HG02970 (cell line): ENCODE measurements around the gene LRRC4.

ENCODE experiments used
- ATAC-seq: cut with Tn5 transposase; IDR thresholded peaks from one replicate; pipeline ENCODE4 v1.9.1; 2021; ENCODE audit warnings: mild to moderate bottlenecking, moderate library complexity, moderate number of reproducible peaks; ENCODE audit not compliant: unreplicated experiment, low FRiP score

The LRRC4 gene

GRCh38 chr7:128060018-128060417 lies 28.8 kb upstream of the LRRC4 start:
- no peak for ATAC-seq

- ATAC-seq: no peak
Observed at GRCh38 chr7:128059143-128059988, 28.1 kb upstream of the LRRC4 start.

GRCh38 chr7:128057909-128058308 lies 26.7 kb upstream of the LRRC4 start:
- ATAC-seq: no peak

GRCh38 chr7:128056901-128057300 lies 25.7 kb upstream of the LRRC4 start:
- ATAC-seq: no peak

- no peak for ATAC-seq
Observed at GRCh38 chr7:128055637-128056036, 24.4 kb upstream of the LRRC4 start.

- ATAC-seq: no peak
Observed at GRCh38 chr7:128054511-128054910, 23.3 kb upstream of the LRRC4 start.

GRCh38 chr7:128053991-128054390 lies 22.8 kb upstream of the LRRC4 start:
- no peak for ATAC-seq

GRCh38 chr7:128053023-128053422 lies 21.8 kb upstream of the LRRC4 start:
- ATAC-seq: no peak

- no peak for ATAC-seq
Observed at GRCh38 chr7:128052404-128052803, 21.2 kb upstream of the LRRC4 start.

GRCh38 chr7:128045766-128046165 lies 14.5 kb upstream of the LRRC4 start:
- no peak for ATAC-seq

- no peak for ATAC-seq
Observed at GRCh38 chr7:128045158-128045557, 13.9 kb upstream of the LRRC4 start.

GRCh38 chr7:128044064-128044463 lies 12.8 kb upstream of the LRRC4 start:
- no peak for ATAC-seq

GRCh38 chr7:128042012-128042411 lies 10.8 kb upstream of the LRRC4 start:
- ATAC-seq: no peak

GRCh38 chr7:128041203-128041602 lies 10.0 kb upstream of the LRRC4 start:
- ATAC-seq: no peak

- no peak for ATAC-seq
Observed at GRCh38 chr7:128040205-128040604, 9.0 kb upstream of the LRRC4 start.

- ATAC-seq: no peak
Observed at GRCh38 chr7:128039544-128039953, 8.3 kb upstream of the LRRC4 start.

GRCh38 chr7:128037880-128038619 lies 6.8 kb upstream of the LRRC4 start:
- no peak for ATAC-seq

GRCh38 chr7:128037081-128037480 lies 5.8 kb upstream of the LRRC4 start:
- ATAC-seq: no peak

- ATAC-seq: no peak
Observed at GRCh38 chr7:128036226-128036940, 5.1 kb upstream of the LRRC4 start.

GRCh38 chr7:128035712-128036111 lies 4.5 kb upstream of the LRRC4 start:
- ATAC-seq: no peak

GRCh38 chr7:128034825-128035224 lies 3.6 kb upstream of the LRRC4 start:
- no peak for ATAC-seq
